NCI-H1092 (cell line): Measurements from ENCODE around the gene APBA1.
A peak's percentile ranks its signal among the peaks of the same experiment; 100 is the strongest.
"Not testable (repeated sequence)": the region's sequence is repeated elsewhere in the genome, so short reads cannot be mapped to it uniquely, and the experiment has no call there.

Experiments used
- DNase-seq: peaks from one replicate; lab custom pipeline; 2025; lab: John Stamatoyannopoulos, UW

The APBA1 gene

DNA sequence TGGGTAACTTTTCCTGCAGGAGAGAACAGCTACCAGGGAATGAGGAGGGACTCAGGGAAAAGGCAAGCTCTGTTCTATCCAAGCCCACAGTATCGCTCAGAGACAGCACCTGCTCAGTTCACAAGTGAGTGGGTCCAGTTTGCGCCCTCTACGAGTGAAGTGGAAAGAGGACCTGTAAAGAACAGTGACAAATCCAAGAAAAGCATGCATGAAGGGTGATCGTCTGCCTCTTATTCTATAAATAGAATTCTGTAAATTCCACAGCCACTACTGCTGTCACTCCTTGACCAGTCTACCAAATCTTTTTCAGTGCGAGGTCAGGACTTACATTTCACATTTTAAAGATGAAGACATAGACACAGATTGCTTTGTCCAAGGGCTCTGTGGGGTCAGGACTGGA, 229.7 kb downstream of the APBA1 start:
- no peak for DNase-seq

- DNase-seq: not testable (repeated sequence)
These were observed 231.8 kb downstream of the APBA1 start for GRCh38 chr9:69440254-69440955.

- not testable (repeated sequence) for DNase-seq
These were observed 232.5 kb downstream of the APBA1 start for GRCh38 chr9:69439654-69440053.

- DNase-seq: no peak
These were observed 238.2 kb downstream of the APBA1 start for GRCh38 chr9:69433968-69434367.

GRCh38 chr9:69433392-69433791, 238.8 kb downstream of the APBA1 start:
- DNase-seq: no peak

DNA sequence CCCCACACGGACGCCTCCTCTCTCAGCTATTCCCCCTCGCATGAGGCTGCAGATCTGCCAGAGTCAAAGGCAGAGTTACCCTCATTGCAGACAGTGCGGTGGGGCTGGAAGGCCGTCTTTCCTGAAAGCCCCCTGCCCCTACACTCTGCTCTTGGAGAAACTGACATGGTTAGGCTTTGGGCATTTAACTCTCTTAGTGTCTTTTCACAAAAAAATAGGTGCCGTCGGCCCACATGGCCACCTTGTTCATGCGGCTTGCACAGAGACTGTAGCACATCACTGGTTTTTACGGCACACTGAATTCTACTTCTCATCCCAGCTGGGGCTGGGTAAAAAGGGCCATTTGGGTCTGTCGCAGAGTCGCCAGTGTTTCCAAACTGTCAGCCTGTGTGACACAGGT, 239.5 kb downstream of the APBA1 start:
- DNase-seq: no peak

DNA sequence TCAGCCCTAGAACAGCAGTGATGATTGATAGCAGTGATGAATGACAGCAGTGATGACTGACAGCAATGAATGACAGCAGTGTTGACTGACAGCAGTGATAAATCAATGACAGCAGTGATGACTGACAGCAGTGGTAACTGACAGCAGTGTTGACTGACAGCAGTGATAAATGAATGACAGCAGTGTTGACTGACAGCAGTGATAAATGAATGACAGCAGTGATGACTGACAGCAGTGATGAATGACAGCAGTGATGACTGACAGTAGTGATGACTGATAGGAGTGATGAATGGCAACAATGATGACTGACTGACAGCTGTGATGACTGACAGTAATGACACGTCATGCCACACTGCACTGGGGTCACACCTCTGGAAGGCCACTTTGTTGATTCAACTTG, 240.4 kb downstream of the APBA1 start:
- DNase-seq: no peak

DNA sequence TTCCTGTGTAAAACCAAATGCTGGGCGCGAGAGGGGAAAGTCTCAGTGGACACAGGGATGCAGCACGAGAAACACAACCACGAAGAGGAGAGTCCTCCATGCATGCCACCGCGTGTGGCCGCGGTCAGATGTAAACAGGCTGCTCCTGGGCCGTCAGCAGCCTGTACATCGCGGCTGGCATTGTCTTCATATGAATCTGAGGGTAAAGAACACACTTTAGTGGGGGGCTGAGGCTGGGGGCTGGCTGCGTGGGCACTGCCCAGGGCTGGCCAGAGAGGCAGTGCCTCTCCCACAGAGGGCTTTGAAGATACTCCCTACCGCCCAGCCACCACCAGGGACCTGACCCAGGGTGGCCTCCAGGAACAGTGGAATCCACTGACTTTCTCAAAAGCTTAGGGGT, 241.0 kb downstream of the APBA1 start:
- no peak for DNase-seq

DNA sequence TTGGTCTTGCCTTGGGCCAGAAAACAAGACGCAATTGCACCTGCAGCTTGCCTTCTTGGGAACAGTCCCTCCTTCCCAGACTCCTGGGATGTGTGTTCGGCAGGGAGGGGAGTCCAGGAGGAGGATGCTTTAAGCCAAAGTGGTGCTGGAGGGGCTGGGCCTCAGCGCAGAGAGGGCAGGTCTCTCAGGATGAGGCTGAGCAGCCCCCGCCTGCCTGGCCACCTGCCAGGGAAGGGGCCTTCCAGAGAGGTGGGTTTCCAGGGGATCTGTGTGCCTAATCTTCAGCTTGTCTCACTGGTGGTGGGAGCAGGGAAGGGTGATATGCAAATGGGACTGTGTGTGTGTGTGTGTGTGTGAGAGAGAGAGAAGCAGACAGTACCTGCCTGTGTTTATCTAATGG, 242.0 kb downstream of the APBA1 start:
- no peak for DNase-seq

DNA sequence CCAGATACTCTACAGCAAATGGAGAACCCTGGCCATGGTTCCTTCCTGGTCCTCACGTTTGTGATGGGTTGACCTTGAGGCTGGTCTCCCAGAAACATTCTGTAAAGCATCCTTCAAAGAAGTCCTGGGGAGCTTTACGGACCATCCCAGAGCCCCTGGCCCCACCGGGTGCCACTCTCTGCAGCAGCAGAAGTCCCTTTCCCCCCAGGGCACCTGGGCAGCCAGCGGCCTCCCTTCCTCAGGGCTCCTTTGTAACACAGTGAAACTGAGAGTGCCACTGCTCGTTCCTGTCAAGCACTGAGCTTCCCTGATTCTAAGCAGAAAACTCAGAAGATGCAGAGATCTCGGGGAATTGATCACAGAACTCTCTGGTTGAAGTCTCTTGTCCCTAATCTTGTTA, 242.9 kb downstream of the APBA1 start:
- DNase-seq: no peak

GRCh38 chr9:69428017-69428785, 244.0 kb downstream of the APBA1 start:
- no peak for DNase-seq

- no peak for DNase-seq
These were observed 244.9 kb downstream of the APBA1 start for GRCh38 chr9:69427286-69427685.

DNA sequence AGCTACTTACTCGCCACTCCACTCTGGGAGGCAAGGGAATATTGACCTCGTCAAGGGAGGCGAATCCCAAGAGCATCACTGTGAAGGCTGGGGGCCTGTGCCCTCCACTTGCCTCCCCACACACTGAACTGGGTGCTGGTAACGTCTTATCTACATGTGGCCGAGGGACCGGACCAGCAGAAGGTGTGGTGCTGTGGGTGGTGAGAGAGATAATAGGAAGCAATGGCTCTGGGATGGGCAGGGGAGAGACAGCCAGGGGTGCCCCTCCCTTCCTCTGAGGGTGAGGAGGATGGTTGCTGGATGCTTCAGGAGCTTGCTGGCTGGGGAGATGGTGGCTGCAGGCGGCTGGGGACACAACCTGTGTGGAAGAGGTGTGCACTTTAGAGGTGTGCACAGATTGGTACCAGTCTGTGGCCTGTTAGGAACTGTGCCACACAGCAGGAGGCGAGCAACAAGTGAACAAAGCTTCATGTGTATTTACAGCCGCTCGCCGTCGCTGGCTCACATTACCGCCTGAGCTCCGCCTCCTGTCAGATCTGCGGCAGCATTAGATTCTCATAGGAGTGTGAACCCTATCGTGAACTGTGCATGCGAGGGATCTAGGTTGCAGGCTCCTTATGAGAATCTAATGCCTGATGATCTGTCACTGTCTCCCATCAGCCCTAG, 246.9 kb downstream of the APBA1 start:
- DNase-seq: no peak

- DNase-seq: peak; percentile 61
These were observed 250.0 kb downstream of the APBA1 start for GRCh38 chr9:69421908-69422801.

GRCh38 chr9:69420611-69421270, 251.4 kb downstream of the APBA1 start:
- DNase-seq: no peak

- DNase-seq: peak; percentile 32
These were observed 259.4 kb downstream of the APBA1 start for GRCh38 chr9:69412741-69413150.

DNA sequence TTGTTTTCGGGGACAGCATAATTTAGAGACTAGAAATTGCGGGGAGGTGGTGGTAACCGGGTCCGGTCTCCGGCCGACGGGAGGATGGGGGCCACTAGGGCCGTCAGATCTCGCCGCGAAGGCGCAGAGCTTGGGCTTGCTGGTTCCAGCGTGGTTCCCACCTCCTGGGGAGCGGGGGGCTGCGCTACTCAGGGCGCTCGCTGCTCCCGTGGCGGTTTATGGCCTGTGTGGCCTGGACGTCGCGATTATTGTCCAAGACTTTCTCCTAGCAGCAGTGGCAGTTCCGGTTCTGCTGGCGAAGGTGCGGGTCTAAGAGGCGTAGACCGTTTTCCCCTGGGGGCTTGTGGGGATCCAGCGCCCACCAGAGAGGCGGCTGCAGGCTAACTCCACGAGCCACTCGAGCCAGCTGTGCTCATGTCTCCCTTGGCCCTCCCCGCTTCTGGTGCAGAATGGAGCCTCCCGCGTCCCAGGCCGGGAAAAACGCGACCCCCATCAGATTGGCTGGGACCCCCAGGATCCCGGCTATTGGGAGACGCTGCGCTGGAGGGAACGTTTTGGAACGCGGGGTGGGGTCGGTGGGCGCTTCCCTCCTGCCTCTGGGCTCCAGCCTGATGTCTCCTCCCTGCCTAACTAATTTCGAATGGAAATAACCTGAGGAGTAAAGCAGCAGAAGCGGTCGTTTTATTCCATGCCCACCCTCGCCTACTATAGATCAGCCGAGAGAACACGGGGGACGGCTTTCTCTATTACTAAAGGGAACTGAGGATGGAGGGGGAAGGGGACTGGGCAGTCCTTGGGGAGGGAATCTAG, 260.0 kb downstream of the APBA1 start:
- DNase-seq: no peak

DNA sequence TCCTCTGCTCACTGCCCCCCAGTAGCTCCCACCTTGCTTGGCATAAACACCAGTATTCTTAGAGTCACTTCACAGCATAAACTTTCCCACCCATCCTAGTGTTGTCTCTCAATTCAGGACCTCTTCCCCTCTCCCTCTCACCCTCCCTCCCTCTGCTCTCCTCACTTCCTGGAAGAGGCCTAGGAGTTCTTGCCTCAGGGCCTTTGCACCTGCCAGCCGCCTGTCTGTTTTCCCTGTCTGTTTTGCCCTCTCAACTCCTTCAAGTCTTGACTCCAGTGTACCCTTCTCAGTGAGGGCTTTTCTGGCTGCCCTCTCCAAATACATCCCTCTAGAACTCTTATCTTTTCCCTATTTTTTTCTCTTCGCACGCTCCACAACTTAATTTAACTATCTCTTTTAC, 260.9 kb downstream of the APBA1 start:
- DNase-seq: no peak

DNA sequence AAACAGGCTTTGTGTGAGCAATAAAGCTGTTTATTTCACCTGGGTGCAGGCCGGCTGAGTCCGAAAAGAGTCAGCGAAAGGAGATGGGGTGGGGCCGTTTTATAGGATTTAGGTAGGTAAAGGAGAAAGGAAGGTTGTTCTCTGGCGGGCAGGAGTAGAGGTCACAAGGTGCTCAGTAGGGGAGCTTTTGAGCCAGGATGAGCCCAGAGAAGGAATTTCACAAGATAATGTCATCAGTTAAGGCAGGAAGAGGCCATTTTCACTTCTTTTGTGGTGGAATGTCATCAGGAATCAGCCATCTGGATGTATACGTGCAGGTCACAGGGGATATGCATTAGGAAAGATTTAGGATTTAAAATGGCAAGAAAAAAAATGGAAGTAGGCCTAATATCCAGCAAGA, 262.2 kb downstream of the APBA1 start:
- DNase-seq: not testable (repeated sequence)

- no peak for DNase-seq
These were observed 271.7 kb downstream of the APBA1 start for GRCh38 chr9:69400470-69400869.
